Fibroblast of lung (primary cell): ENCODE data around the gene DSC3. TPM values are rescaled to one million over a fixed set of nuclear protein-coding genes. Genes with fewer than 3 reads are reported as not detected.

Source experiments
- DNase-seq, 2 donors: peaks; one replicate each; pipeline versions ENCODE4 v3.0.0 to v3.0.0-alpha.2; 2010; ENCODE audit warnings: low read depth in 2 of 2
- H2AFZ ChIP-seq: 2 replicates; pipeline ENCODE4 v1.5.1; 2012; ENCODE audit warnings: low read length, control low read depth, inconsistent platforms
- H3K27ac ChIP-seq: 2 replicates; pipeline ENCODE4 v1.5.1; 2011; ENCODE audit warnings: low read length, control low read depth; ENCODE audit not compliant: insufficient read depth
- H3K27me3 ChIP-seq: 2 replicates; pipeline ENCODE4 v1.5.1; 2011; ENCODE audit warnings: mild to moderate bottlenecking, low read length; ENCODE audit not compliant: control insufficient read depth, insufficient read depth
- H3K36me3 ChIP-seq: 2 replicates; pipeline ENCODE4 v1.5.1; 2011; ENCODE audit warnings: low read length; ENCODE audit not compliant: control insufficient read depth, insufficient read depth
- H3K4me1 ChIP-seq: 2 replicates; pipeline ENCODE4 v1.5.1; 2011; ENCODE audit warnings: low read length; ENCODE audit not compliant: control insufficient read depth, insufficient read depth; ENCODE audit errors: extremely low read depth
- H3K4me2 ChIP-seq: 2 replicates; pipeline ENCODE4 v1.5.1; 2011; ENCODE audit warnings: low read length, control low read depth; ENCODE audit not compliant: insufficient read depth; ENCODE audit errors: extremely low read depth
- H3K4me3 ChIP-seq, 4 experiments: fragments of 200-600 bp in 1 of 4; sonication (generic) in 1 of 4; replicated peaks in 1 of 4; 2 replicates each; pipeline ENCODE4 v1.5.1; 2011 to 2016; ENCODE audit warnings: low read length in 4 of 4, low read depth in 3 of 4, mild to moderate bottlenecking in 3 of 4, control low read depth in 2 of 4, inconsistent platforms in 1 of 4, mixed read lengths in 1 of 4; ENCODE audit not compliant: insufficient read depth in 1 of 4; ENCODE audit errors: control extremely low read depth in 1 of 4
- H3K79me2 ChIP-seq: 2 replicates; pipeline ENCODE4 v1.5.1; 2012; ENCODE audit warnings: mild to moderate bottlenecking, low read length, inconsistent platforms; ENCODE audit not compliant: control insufficient read depth, insufficient read depth
- H3K9ac ChIP-seq: 2 replicates; pipeline ENCODE4 v1.5.1; 2011; ENCODE audit warnings: mild to moderate bottlenecking, low read length, control low read depth; ENCODE audit not compliant: insufficient read depth
- H3K9me3 ChIP-seq: 2 replicates; pipeline ENCODE4 v1.5.1; 2012; ENCODE audit warnings: low read depth, low read length; ENCODE audit not compliant: control insufficient read depth, insufficient read depth
- H4K20me1 ChIP-seq: 2 replicates; pipeline ENCODE4 v1.5.1; 2011; ENCODE audit warnings: low read length; ENCODE audit not compliant: control insufficient read depth, insufficient read depth; ENCODE audit errors: extremely low read depth
- CTCF ChIP-seq, 2 donors: IDR thresholded peaks in 1 of 2; conservative IDR thresholded peaks in 1 of 2; 1 replicate in 1 of 2; 2 replicates in 1 of 2; pipeline ENCODE4 v1.5.1; 2011 to 2012; ENCODE audit warnings: low read length in 2 of 2, control low read depth in 1 of 2, inconsistent platforms in 1 of 2, low read depth in 1 of 2, mild to moderate bottlenecking in 1 of 2
- EZH2 ChIP-seq: IDR thresholded peaks from 2 replicates; pipeline ENCODE4 v1.5.1; 2012; ENCODE audit warnings: low read length, control low read depth, mild to moderate bottlenecking; ENCODE audit errors: missing control alignments
- polyA plus RNA-seq, 2 donors: library from polyadenylated mRNA; depleted of rRNA in 1 of 2; stranded (reverse) in 1 of 2; unstranded in 1 of 2; fragments of >200 nt; gene quantifications; 2 replicates each; pipeline ENCODE4 v1.2.1, GENCODE V29; 2011 to 2012; ENCODE audit warnings: missing spikeins in 1 of 2
- total RNA-seq: library from RNA; depleted of rRNA; stranded (reverse); fragments of >200 nt; gene quantifications from 2 replicates; pipeline ENCODE4 v1.2.1, GENCODE V29; 2014

Gene DSC3
- total and polyA plus RNA-seq, 2 donors (not counting 1 experiment from before 2014, with no cell fraction given) = 0.02 to 0.17 TPM

GRCh38 chr18:30967701-30968100 lies 74.8 kb downstream of the DSC3 start:
- H4K20me1 ChIP-seq = no peaks in the 10 kb centered on the region
- TF ChIP-seq EZH2 = no peak
- TF ChIP-seq CTCF (conservative IDR thresholded peaks at IDR 0.05 in 1 of 2, IDR thresholded peaks at IDR 0.05 in 1 of 2; ENCODE audit: low read depth in 1 of 2, low read length in 2 of 2) = no peak
- no peak overlapping the region for H3K9ac ChIP-seq
- H3K4me1 ChIP-seq = no peaks in the 10 kb centered on the region
- no peaks in the 10 kb centered on the region for H3K27me3 ChIP-seq
- DNase-seq = peak in 1 of 2 donors; percentile 1
- H3K27ac ChIP-seq = no peak overlapping the region
- no peaks in the 10 kb centered on the region for H3K36me3 ChIP-seq
- H3K79me2 ChIP-seq = no peaks in the 10 kb centered on the region
- H2AFZ ChIP-seq = no peak overlapping the region
- H3K4me3 ChIP-seq = no peak overlapping the region
- H3K9me3 ChIP-seq = no peaks in the 10 kb centered on the region
- H3K4me2 ChIP-seq = no peak overlapping the region

- TF ChIP-seq CTCF (conservative IDR thresholded peaks at IDR 0.05 in 1 of 2, IDR thresholded peaks at IDR 0.05 in 1 of 2; ENCODE audit: low read depth in 1 of 2, low read length in 2 of 2) = no peak
- TF ChIP-seq EZH2 = no peak
- DNase-seq = no peak
- no peaks in the 10 kb centered on the region for H3K36me3 ChIP-seq
- no peaks in the 10 kb centered on the region for H3K9me3 ChIP-seq
- H3K4me2 ChIP-seq = no peak overlapping the region
- no peaks in the 10 kb centered on the region for H3K79me2 ChIP-seq
- no peak overlapping the region for H3K4me3 ChIP-seq
- no peaks in the 10 kb centered on the region for H4K20me1 ChIP-seq
- H3K4me1 ChIP-seq = no peaks in the 10 kb centered on the region
- no peak overlapping the region for H3K27ac ChIP-seq
- no peak overlapping the region for H2AFZ ChIP-seq
- H3K9ac ChIP-seq = no peak overlapping the region
- no peaks in the 10 kb centered on the region for H3K27me3 ChIP-seq
Observed at GRCh38 chr18:30965237-30965636, 77.3 kb downstream of the DSC3 start.

- no peaks in the 10 kb centered on the region for H4K20me1 ChIP-seq
- no peak overlapping the region for H2AFZ ChIP-seq
- TF ChIP-seq EZH2 (no peak), CTCF (conservative IDR thresholded peaks at IDR 0.05 in 1 of 2, IDR thresholded peaks at IDR 0.05 in 1 of 2; ENCODE audit: low read depth in 1 of 2, low read length in 2 of 2) (no peak)
- no peak overlapping the region for H3K9ac ChIP-seq
- no peak for DNase-seq
- no peaks in the 10 kb centered on the region for H3K4me1 ChIP-seq
- H3K27me3 ChIP-seq = no peaks in the 10 kb centered on the region
- H3K4me3 ChIP-seq = no peak overlapping the region
- no peaks in the 10 kb centered on the region for H3K9me3 ChIP-seq
- H3K27ac ChIP-seq = no peak overlapping the region
- H3K79me2 ChIP-seq = no peaks in the 10 kb centered on the region
- H3K36me3 ChIP-seq = no peaks in the 10 kb centered on the region
- no peak overlapping the region for H3K4me2 ChIP-seq
Observed at GRCh38 chr18:30960661-30961060, 81.9 kb downstream of the DSC3 start.
